Measurements from ENCODE around the gene SFMBT2. TPM values are rescaled to one million over a fixed set of nuclear protein-coding genes. Genes with fewer than 3 reads are reported as not detected.

Gene SFMBT2
- polyA plus RNA-seq, 2 of the 4 experiments (the other 2 are of a cell fraction), result 9.6 to 10.2 TPM

- no peak overlapping the region for H3K4me3 ChIP-seq
- ATAC-seq (no peak), DNase-seq (ENCODE audit: low read depth in 1 of 2, low spot score in 1 of 2) (no peak), FAIRE-seq (no peak)
- TF ChIP-seq, protein P1, sequence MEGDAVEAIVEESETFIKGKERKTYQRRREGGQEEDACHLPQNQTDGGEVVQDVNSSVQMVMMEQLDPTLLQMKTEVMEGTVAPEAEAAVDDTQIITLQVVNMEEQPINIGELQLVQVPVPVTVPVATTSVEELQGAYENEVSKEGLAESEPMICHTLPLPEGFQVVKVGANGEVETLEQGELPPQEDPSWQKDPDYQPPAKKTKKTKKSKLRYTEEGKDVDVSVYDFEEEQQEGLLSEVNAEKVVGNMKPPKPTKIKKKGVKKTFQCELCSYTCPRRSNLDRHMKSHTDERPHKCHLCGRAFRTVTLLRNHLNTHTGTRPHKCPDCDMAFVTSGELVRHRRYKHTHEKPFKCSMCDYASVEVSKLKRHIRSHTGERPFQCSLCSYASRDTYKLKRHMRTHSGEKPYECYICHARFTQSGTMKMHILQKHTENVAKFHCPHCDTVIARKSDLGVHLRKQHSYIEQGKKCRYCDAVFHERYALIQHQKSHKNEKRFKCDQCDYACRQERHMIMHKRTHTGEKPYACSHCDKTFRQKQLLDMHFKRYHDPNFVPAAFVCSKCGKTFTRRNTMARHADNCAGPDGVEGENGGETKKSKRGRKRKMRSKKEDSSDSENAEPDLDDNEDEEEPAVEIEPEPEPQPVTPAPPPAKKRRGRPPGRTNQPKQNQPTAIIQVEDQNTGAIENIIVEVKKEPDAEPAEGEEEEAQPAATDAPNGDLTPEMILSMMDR (IDR thresholded peaks at IDR 0.05), result no peak
- TF ChIP-seq EP300 (IDR thresholded peaks at IDR 0.05), result no peak
- no peak for TF ChIP-seq CBX2 (IDR thresholded peaks at IDR 0.05; ENCODE audit: borderline replicate concordance, low read depth)
- TF ChIP-seq SMC3 (IDR thresholded peaks at IDR 0.05), result no peak
- no peak for TF ChIP-seq FOXS1 (CRISPR knock-in tag; IDR thresholded peaks at IDR 0.05)
- TF ChIP-seq PBX3 (IDR thresholded peaks at IDR 0.05), result no peak
- TF ChIP-seq ZC3H11A (IDR thresholded peaks at IDR 0.05), result no peak
- TF ChIP-seq MAZ (IDR thresholded peaks at IDR 0.05; ENCODE audit: borderline replicate concordance, low read depth, low read length), result no peak
- no peak for TF ChIP-seq SREBF2 (IDR thresholded peaks at IDR 0.05)
- TF ChIP-seq, protein P2, sequence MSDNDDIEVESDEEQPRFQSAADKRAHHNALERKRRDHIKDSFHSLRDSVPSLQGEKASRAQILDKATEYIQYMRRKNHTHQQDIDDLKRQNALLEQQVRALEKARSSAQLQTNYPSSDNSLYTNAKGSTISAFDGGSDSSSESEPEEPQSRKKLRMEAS (IDR thresholded peaks at IDR 0.05), result no peak
- TF ChIP-seq RARB (CRISPR knock-in tag; IDR thresholded peaks at IDR 0.05), result no peak
- no peak for TF ChIP-seq KDM1A (IDR thresholded peaks at IDR 0.05; ENCODE audit: low read depth)
- TF ChIP-seq PHF8 (IDR thresholded peaks at IDR 0.05; ENCODE audit: borderline replicate concordance, low read depth), result no peak
- TF ChIP-seq RCOR1 (IDR thresholded peaks at IDR 0.05; ENCODE audit: low read depth, low read length), result no peak
- no peak for TF ChIP-seq RFX5 (IDR thresholded peaks at IDR 0.05)
- TF ChIP-seq, protein P3, sequence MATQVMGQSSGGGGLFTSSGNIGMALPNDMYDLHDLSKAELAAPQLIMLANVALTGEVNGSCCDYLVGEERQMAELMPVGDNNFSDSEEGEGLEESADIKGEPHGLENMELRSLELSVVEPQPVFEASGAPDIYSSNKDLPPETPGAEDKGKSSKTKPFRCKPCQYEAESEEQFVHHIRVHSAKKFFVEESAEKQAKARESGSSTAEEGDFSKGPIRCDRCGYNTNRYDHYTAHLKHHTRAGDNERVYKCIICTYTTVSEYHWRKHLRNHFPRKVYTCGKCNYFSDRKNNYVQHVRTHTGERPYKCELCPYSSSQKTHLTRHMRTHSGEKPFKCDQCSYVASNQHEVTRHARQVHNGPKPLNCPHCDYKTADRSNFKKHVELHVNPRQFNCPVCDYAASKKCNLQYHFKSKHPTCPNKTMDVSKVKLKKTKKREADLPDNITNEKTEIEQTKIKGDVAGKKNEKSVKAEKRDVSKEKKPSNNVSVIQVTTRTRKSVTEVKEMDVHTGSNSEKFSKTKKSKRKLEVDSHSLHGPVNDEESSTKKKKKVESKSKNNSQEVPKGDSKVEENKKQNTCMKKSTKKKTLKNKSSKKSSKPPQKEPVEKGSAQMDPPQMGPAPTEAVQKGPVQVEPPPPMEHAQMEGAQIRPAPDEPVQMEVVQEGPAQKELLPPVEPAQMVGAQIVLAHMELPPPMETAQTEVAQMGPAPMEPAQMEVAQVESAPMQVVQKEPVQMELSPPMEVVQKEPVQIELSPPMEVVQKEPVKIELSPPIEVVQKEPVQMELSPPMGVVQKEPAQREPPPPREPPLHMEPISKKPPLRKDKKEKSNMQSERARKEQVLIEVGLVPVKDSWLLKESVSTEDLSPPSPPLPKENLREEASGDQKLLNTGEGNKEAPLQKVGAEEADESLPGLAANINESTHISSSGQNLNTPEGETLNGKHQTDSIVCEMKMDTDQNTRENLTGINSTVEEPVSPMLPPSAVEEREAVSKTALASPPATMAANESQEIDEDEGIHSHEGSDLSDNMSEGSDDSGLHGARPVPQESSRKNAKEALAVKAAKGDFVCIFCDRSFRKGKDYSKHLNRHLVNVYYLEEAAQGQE (IDR thresholded peaks at IDR 0.05), result no peak
- TF ChIP-seq JUNB (IDR thresholded peaks at IDR 0.05), result no peak
- ChIA-PET POLR2A (no interaction called here), CTCF (interaction anchor here (0.8 to 1.2 kb wide), 3 partner anchors 8 to 39 kb away, joined by 3 to 4 read pairs (median 3); no protein-coding TSS in a partner anchor)
- H3K4me1 ChIP-seq, result no peaks in the 10 kb centered on the region
- no peak overlapping the region for H3K4me2 ChIP-seq
- H3K27ac ChIP-seq, result no peak overlapping the region
- WGBS (ENCODE audit: missing lambda C conversion rate), result 75% methylated on average over 5 of the region's 5 CpGs
- no peaks in the 10 kb centered on the region for H3K9me3 ChIP-seq
These were observed 250.9 kb downstream of the SFMBT2 start for GRCh38 chr10:7159928-7160327.

GRCh38 chr10:7159517-7159916 lies 251.3 kb downstream of the SFMBT2 start:
- H3K4me3 ChIP-seq, result no peak overlapping the region
- DNase-seq (ENCODE audit: low read depth in 1 of 2, low spot score in 1 of 2) (no peak), FAIRE-seq (no peak), ATAC-seq (no peak)
- 86% methylated on average over 5 of the region's 5 CpGs for WGBS (ENCODE audit: missing lambda C conversion rate)
- no peaks in the 10 kb centered on the region for H3K9me3 ChIP-seq
- H3K4me1 ChIP-seq, result no peaks in the 10 kb centered on the region
- ChIA-PET CTCF (interaction anchor here (1.1 to 1.2 kb wide), 2 partner anchors 8 to 20 kb away, joined by 3 to 4 read pairs; no protein-coding TSS in a partner anchor), POLR2A (no interaction called here)
- H3K4me2 ChIP-seq, result no peak overlapping the region
- no peak overlapping the region for H3K27ac ChIP-seq
- TF ChIP-seq NR3C1 (IDR thresholded peaks at IDR 0.05) (no peak), CBX2 (IDR thresholded peaks at IDR 0.05; ENCODE audit: borderline replicate concordance, low read depth) (no peak), BHLHE40 (IDR thresholded peaks at IDR 0.05; ENCODE audit: low read depth, low read length) (no peak), RCOR1 (IDR thresholded peaks at IDR 0.05; ENCODE audit: low read depth, low read length) (no peak), GATA3 (IDR thresholded peaks at IDR 0.05; ENCODE audit: borderline replicate concordance) (no peak), RAD21 (conservative IDR thresholded peaks at IDR 0.05 in 1 of 2, IDR thresholded peaks at IDR 0.05 in 1 of 2) (no peak), PHF8 (IDR thresholded peaks at IDR 0.05; ENCODE audit: borderline replicate concordance, low read depth) (no peak), HOXB5 (CRISPR knock-in tag; IDR thresholded peaks at IDR 0.05) (no peak), KDM1A (IDR thresholded peaks at IDR 0.05; ENCODE audit: low read depth) (no peak), NPAS2 (CRISPR knock-in tag; IDR thresholded peaks at IDR 0.05; ENCODE audit: borderline replicate concordance) (no peak), RFX5 (IDR thresholded peaks at IDR 0.05) (no peak), NFE2L2 (conservative IDR thresholded peaks at IDR 0.05; ENCODE audit: low read length) (no peak), POLR2AphosphoS2 (conservative IDR thresholded peaks at IDR 0.05; ENCODE audit: low read length) (no peak), HOXB13 (CRISPR knock-in tag; IDR thresholded peaks at IDR 0.05; ENCODE audit: low read depth) (no peak)
- TF ChIP-seq, protein P3 (IDR thresholded peaks at IDR 0.05), result no peak
- TF ChIP-seq, protein P2 (IDR thresholded peaks at IDR 0.05), result no peak
- TF ChIP-seq, protein P4, sequence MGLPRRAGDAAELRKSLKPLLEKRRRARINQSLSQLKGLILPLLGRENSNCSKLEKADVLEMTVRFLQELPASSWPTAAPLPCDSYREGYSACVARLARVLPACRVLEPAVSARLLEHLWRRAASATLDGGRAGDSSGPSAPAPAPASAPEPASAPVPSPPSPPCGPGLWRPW (IDR thresholded peaks at IDR 0.05), result no peak
